Activated naive CD4-positive, alpha-beta T cell treated with anti-CD3 and anti-CD28 coated beads for 36 hours (primary cell): Measurements from ENCODE around the gene OR10G2. TPM values are rescaled to one million over a fixed set of nuclear protein-coding genes. Genes with fewer than 3 reads are reported as not detected.
"Not testable (repeated sequence)": the region's sequence is repeated elsewhere in the genome, so short reads cannot be mapped to it uniquely, and the experiment has no call there.

Experiments
- CTCF ChIA-PET: fragments of 350-600 bp; sonication (Branson Sonifier 250); formaldehyde crosslinking; loops from one replicate; lab custom pipeline; 2021; ENCODE audit warnings: antibody characterized with exemption; lab: Charles Lee
- DNase-seq: peaks from one replicate; pipeline ENCODE4 v3.0.0-alpha.2; 2020
- H3K27ac Mint-ChIP-seq: one replicate; pipeline ENCODE4 v1.8.0; 2021; ENCODE audit warnings: mild to moderate bottlenecking, mixed read lengths
- H3K27me3 Mint-ChIP-seq: one replicate; pipeline ENCODE4 v1.8.0; 2021; ENCODE audit warnings: low read depth, mixed read lengths
- H3K36me3 Mint-ChIP-seq: one replicate; pipeline ENCODE4 v1.8.0; 2021; ENCODE audit warnings: low read depth, mixed read lengths
- H3K4me1 Mint-ChIP-seq: one replicate; pipeline ENCODE4 v1.8.0; 2021; ENCODE audit warnings: low read depth, mixed read lengths
- H3K4me3 Mint-ChIP-seq: one replicate; pipeline ENCODE4 v1.8.0; 2021; ENCODE audit warnings: mild to moderate bottlenecking, moderate library complexity, mixed read lengths
- H3K9me3 Mint-ChIP-seq: one replicate; pipeline ENCODE4 v1.8.0; 2021; ENCODE audit warnings: mixed read lengths
- intact Hi-C: fragments of 100-400 bp; cut with micrococcal nuclease; formaldehyde crosslinking; loops from one replicate; pipeline ENCODE4 v1.15.1; 2023
- total RNA-seq, 2 experiments: library from RNA; stranded (reverse); gene quantifications; one replicate each; pipeline ENCODE4 v1.2.3, GENCODE V29; 2021

The OR10G2 gene
- total RNA-seq, 2 experiments from 2014 or later, result not detected

DNA sequence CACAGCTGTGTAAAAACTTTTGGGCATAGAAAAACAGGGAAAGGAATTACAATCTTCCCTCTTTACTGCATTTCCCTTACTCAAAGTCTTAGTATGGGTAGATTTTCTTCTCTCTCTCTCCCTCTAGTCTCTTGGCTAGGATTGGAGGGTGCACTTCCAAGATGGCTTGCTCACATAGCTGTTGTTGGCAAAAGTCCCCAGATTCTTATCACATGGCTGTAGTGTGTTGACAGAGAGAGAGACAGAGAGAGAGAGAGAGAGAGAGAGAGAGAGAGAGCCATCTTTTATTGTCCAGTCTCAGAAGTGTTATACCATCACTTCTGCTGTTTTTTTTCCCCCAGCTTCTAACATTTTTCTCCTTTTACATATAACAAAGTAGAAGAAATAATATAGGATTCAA, 12.6 kb upstream of the OR10G2 start:
- intact Hi-C loops, result no loop called here
- DNase-seq, result no peak
- Mint-ChIP-seq H3K4me3 (no peak overlapping the region), H3K4me1 (no peaks in the 10 kb centered on the region), H3K9me3 (no peaks in the 10 kb centered on the region), H3K27ac (no peak overlapping the region), H3K36me3 (no peaks in the 10 kb centered on the region), H3K27me3 (peaks cover 14% of the 10 kb centered on the region)
- CTCF ChIA-PET, result no interaction called here

DNA sequence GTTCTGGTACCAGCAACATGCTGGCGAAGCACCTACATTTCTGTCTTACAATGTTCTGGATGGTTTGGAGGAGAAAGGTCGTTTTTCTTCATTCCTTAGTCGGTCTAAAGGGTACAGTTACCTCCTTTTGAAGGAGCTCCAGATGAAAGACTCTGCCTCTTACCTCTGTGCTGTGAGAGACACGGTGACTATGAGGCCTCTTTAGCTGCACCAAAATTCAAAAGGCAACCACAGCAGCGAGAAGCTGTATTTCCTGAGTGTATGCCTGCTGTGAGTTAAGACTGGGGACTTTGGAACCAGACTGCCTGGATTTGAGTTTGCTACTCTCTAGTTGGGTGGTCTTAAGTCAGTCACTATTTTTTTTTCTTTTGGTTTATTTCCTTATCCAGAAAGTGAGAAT, 8.7 kb upstream of the OR10G2 start:
- CTCF ChIA-PET, result interaction anchor here (0.5 to 1.3 kb wide), 3 partner anchors 22 to 91 kb away, joined by 3 to 4 read pairs (median 3); no protein-coding TSS in a partner anchor
- H3K4me3 Mint-ChIP-seq, result peak overlapping the region; percentile 47
- peak overlapping the region; percentile 75 for H3K27ac Mint-ChIP-seq
- no peaks in the 10 kb centered on the region for H3K9me3 Mint-ChIP-seq
- DNase-seq, result no peak
- intact Hi-C loops, result loop anchor here (5.0 kb wide), 2 partner anchors 889 to 914 kb away; no protein-coding TSS in a partner anchor
- H3K27me3 Mint-ChIP-seq, result peaks cover 6% of the 10 kb centered on the region
- no peaks in the 10 kb centered on the region for H3K36me3 Mint-ChIP-seq
- peaks cover 3% of the 10 kb centered on the region for H3K4me1 Mint-ChIP-seq

DNA sequence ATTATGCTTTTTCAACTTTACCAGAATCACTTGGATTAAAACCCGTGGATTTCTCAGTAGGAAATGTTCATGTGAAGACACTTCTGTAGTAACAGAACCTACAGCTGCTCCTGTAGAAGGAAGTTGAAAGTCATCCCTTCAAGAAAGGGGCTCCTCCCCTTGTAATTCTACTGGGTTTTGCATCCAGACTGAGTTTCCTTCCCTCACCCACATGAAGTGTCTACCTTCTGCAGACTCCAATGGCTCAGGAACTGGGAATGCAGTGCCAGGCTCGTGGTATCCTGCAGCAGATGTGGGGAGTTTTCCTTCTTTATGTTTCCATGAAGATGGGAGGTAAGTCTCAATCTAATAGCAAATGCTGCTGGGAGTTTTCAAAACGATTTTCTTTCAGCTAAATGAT, 7.9 kb upstream of the OR10G2 start:
- no peaks in the 10 kb centered on the region for H3K9me3 Mint-ChIP-seq
- intact Hi-C loops, result loop anchor here (5.0 kb wide), 2 partner anchors 890 to 915 kb away; no protein-coding TSS in a partner anchor
- CTCF ChIA-PET, result interaction anchor here (1.3 kb wide), 1 partner anchor 68 kb away, joined by 4 read pairs; no protein-coding TSS in a partner anchor

DNA sequence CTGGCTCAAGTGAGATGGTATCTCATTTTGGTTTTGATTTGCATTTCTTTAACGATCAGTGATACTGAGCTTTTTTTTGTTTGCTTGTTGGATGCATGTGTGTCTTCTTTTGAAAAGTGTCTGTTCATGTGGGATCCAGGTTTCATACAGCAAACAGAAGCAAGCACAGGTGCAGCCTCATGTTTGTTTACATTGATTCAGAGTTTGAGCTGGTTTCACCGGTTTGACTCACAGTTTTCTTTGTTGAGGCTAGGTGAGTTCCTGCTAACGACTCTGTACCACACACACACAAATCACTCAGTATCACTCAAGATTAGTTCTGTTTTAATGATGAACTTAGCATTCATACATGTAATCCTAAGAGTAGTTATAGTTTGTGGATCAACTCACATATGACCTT, 3.7 kb downstream of the OR10G2 start:
- intact Hi-C loops, result no loop called here
- DNase-seq, result no peak
- CTCF ChIA-PET, result no interaction called here
- H3K27me3 Mint-ChIP-seq, result peaks cover 8% of the 10 kb centered on the region
- no peak overlapping the region for H3K4me3 Mint-ChIP-seq
- H3K9me3 Mint-ChIP-seq, result no peaks in the 10 kb centered on the region
- H3K4me1 Mint-ChIP-seq, result no peaks in the 10 kb centered on the region
- no peak overlapping the region for H3K27ac Mint-ChIP-seq
- H3K36me3 Mint-ChIP-seq, result no peaks in the 10 kb centered on the region

More for the DNA sequence above, 7.9 kb upstream of the OR10G2 start:
- peak overlapping the region; percentile 59 for H3K27ac Mint-ChIP-seq
- DNase-seq, result no peak
- H3K4me3 Mint-ChIP-seq, result peak overlapping the region; percentile 46
- H3K4me1 Mint-ChIP-seq, result peaks cover 3% of the 10 kb centered on the region
- no peaks in the 10 kb centered on the region for H3K36me3 Mint-ChIP-seq
- peaks cover 3% of the 10 kb centered on the region for H3K27me3 Mint-ChIP-seq

DNA sequence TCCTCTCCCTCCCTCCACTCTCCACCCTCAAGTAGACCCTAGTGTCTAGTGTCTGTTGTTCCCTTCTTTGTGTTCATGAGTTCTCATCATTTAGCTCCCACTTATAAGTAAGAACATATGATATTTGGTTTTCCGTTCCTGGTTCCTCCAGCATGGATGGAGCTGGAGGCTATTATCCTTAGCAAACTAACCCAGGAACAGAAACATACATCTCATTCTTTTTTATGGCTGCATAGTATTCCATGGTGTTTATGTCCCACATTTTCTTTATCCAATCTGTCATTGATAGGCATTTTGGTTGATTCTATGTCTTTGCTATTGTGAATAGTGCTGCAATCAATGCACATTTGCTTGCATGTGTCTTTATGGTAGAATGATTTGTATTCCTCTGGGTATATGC, 4.2 kb downstream of the OR10G2 start:
- H3K4me3 Mint-ChIP-seq, H3K4me1 Mint-ChIP-seq, H3K9me3 Mint-ChIP-seq, DNase-seq, H3K36me3 Mint-ChIP-seq, intact Hi-C loops, H3K27me3 Mint-ChIP-seq, H3K27ac Mint-ChIP-seq: not testable (repeated sequence)
- CTCF ChIA-PET, result interaction anchor here (0.7 kb wide), 1 partner anchor 1085 kb away, joined by 5 read pairs; no protein-coding TSS in a partner anchor

DNA sequence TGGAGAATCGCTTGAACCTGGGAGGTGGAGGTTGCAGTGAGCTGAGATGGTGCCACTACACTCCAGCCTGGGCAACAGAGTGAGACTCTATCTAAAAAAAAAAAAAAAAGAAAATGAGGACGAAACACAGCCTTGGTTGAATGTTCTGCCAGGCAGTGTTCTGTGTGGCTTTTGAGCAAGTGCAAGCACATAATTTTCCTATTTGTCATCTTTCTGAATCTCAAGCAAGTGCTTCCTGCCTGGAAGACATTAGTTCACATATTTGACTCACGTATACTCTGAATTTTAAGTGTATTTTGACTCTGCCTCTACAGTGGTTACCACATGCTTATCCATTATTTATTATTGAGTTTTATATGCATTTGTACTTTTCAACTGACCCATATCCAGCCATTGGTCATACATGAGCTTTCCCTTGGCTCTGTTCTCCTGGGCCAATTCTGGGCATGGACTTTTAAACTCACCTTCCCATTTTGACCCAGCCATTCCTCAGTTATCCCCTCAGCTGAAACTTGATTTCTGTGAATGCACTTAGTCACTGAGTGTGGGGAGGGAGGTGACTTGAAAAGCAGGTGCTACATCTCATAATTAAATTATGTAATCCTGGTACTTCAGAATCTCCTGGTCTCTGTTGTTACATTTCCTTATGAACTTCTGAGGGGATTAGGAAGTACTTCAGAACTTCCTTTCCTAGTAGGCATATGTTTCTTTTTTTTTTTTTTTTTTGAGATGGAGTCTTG, 8.1 kb downstream of the OR10G2 start:
- intact Hi-C loops, result no loop called here
- Mint-ChIP-seq H3K4me1 (no peaks in the 10 kb centered on the region), H3K9me3 (no peaks in the 10 kb centered on the region), H3K27me3 (peaks cover 10% of the 10 kb centered on the region), H3K27ac (no peak overlapping the region), H3K36me3 (no peaks in the 10 kb centered on the region), H3K4me3 (no peak overlapping the region)
- CTCF ChIA-PET, result no interaction called here
- DNase-seq, result no peak

DNA sequence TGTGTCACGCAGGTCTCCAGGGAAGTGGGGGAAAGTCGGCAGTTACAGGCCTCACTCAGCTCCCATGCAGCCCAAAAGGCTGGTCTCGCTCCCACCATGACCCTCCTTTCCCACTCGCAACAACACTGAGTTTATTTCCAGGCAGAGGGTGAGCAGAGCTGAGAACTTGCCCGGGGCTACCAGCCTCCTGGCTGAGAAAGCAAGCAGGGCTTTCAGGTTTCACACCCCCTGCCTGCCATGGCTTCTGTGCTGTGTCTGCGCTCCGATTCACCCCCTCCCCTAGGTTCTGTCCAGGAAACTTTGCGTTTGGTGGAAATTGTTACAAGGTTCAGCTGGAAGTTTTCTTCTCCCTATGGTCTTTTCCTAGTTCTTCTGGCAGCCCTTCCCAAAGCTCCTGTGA, 17.1 kb downstream of the OR10G2 start:
- CTCF ChIA-PET, result no interaction called here
- H3K36me3 Mint-ChIP-seq, result no peaks in the 10 kb centered on the region
- H3K4me3 Mint-ChIP-seq, result peak overlapping the region; percentile 3

DNA sequence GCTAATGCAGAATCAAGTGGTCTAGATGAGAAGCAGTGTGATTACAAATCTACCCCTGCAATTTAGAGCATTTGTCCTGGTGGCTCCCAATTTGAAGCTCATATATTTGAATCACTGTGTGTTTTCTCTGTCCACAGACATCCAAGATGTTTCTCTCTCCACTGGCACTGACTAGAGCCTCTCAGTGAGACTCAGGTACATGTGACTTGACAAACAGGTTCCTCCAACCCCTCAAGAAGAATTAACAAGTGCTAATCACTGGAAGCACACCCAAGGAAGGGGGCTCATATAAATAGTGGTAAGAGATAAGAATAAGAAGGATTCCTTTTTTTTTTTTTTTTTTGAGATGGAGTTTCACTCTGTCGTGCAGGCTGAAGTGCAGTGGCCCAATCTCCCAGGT, 20.5 kb downstream of the OR10G2 start:
- CTCF ChIA-PET, result interaction anchor here (0.7 kb wide), 1 partner anchor 133 kb away, joined by 4 read pairs; no protein-coding TSS in a partner anchor
- H3K9me3 Mint-ChIP-seq, result no peaks in the 10 kb centered on the region
- no peak overlapping the region for H3K4me3 Mint-ChIP-seq
- DNase-seq, result no peak
- no peaks in the 10 kb centered on the region for H3K27me3 Mint-ChIP-seq
- H3K36me3 Mint-ChIP-seq, result no peaks in the 10 kb centered on the region
- H3K4me1 Mint-ChIP-seq, result no peaks in the 10 kb centered on the region
- peak overlapping the region; percentile 11 for H3K27ac Mint-ChIP-seq
- intact Hi-C loops, result no loop called here

More for the DNA sequence above, 17.1 kb downstream of the OR10G2 start:
- H3K4me1 Mint-ChIP-seq, result no peaks in the 10 kb centered on the region
- intact Hi-C loops, result no loop called here
- no peaks in the 10 kb centered on the region for H3K9me3 Mint-ChIP-seq
- no peaks in the 10 kb centered on the region for H3K27me3 Mint-ChIP-seq
- DNase-seq, result no peak
- no peak overlapping the region for H3K27ac Mint-ChIP-seq

DNA sequence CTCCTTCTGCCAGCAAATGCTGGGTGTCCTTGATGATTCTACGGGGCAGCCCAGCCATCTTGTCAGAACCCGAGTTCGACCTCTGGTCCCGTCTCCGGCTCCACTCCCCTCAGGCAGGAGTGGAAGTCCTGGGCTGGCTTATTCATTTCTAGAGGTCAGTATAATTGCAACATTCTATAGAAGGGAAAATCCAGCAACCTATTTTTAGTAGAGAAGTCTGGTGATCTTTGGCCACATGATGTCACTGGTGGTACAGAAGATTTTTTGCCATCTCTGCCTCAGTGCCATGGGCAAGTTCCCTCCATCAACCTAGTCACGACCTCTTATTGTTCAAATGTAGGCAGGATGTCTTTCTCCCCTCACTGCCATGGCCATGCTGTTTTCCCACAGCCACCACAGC, 22.4 kb downstream of the OR10G2 start:
- Mint-ChIP-seq H3K36me3 (no peaks in the 10 kb centered on the region), H3K9me3 (no peaks in the 10 kb centered on the region), H3K4me3 (peak overlapping the region; percentile 1), H3K27me3 (no peaks in the 10 kb centered on the region), H3K4me1 (no peaks in the 10 kb centered on the region), H3K27ac (no peak overlapping the region)
- CTCF ChIA-PET, result no interaction called here
- intact Hi-C loops, result no loop called here
- no peak for DNase-seq

DNA sequence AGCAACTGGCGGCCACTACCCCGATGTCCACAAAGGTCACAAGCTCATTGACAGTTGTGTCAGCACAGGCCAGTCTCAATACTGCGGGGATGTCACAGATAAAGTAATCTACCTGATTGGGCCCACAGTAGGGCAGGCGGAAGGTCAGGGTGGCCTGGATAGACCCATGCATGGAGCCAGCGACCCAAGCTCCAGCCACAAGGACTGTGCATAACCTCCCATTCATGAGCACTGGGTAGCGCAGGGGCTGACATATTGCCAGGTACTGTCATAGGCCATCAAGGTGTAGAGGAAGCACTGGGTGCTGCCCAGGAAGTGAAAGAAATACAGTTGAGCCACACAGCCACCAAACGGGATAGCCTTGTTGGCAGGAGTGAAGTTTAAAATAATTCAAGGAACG, 32.6 kb downstream of the OR10G2 start:
- DNase-seq, H3K27me3 Mint-ChIP-seq, H3K4me1 Mint-ChIP-seq, CTCF ChIA-PET, H3K9me3 Mint-ChIP-seq, H3K4me3 Mint-ChIP-seq, intact Hi-C loops, H3K36me3 Mint-ChIP-seq, H3K27ac Mint-ChIP-seq: not testable (repeated sequence)

DNA sequence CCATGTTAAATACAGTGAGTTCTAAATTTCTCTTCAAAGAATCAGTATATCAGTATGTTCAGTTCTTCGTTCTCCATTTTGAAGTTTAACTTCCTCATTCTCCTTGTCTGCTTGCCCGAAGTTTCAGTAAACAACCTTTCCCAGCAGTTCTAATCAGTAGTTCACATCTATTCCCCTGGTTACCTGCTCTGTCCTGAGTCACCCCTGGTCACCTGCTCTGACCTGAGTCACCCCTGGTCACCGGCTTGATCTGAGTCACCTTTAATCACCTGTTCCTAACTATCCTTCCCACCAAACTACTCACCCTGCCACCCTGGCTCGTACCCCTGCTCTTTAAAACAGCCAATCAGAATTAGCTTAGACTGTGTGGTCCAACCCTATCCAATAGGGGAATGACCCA, 45.4 kb downstream of the OR10G2 start:
- no peaks in the 10 kb centered on the region for H3K27me3 Mint-ChIP-seq

More for the DNA sequence above, 45.4 kb downstream of the OR10G2 start:
- intact Hi-C loops, result no loop called here
- no peaks in the 10 kb centered on the region for H3K4me1 Mint-ChIP-seq
- peaks cover 18% of the 10 kb centered on the region for H3K9me3 Mint-ChIP-seq
- CTCF ChIA-PET, result interaction anchor here (0.9 kb wide), 1 partner anchor 14 kb away, joined by 3 read pairs; no protein-coding TSS in a partner anchor
- H3K36me3 Mint-ChIP-seq, result peaks cover 3% of the 10 kb centered on the region
- H3K27ac Mint-ChIP-seq, result no peak overlapping the region
- no peak overlapping the region for H3K4me3 Mint-ChIP-seq
- no peak for DNase-seq
